VCaP (cell line): ENCODE results near the gene NUDT3.

ENCODE experiments used
- H3K27ac ChIP-seq: fragments of 450-650 bp; 2 replicates; pipeline ENCODE4 v1.5.1; 2017
- TF ChIP-seq, protein P1 (sequence below): fragments of 450-650 bp; conservative IDR thresholded peaks from 2 replicates; pipeline ENCODE4 v1.5.1; 2017; ENCODE audit warnings: mild to moderate bottlenecking, moderate library complexity

The NUDT3 gene

DNA sequence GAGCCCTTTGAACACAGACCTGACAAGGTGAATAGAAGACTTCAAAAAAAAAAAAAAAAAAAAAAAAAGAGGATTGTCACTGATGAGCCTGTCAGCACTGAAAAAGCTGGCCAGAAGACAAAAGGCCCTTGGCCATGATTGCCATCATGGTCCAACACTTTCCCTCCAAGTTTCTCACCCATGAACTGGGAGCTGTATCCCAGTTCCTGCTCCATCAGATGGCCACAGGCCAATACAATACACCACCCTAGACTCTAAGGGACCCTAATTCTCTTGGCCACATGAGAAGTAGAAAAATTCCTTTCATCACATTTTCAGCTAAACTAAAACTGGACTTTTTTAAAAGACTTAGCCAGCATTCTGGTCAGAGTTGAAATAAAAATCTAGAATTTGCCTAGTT lies 50.2 kb downstream of the NUDT3 start:
- H3K27ac ChIP-seq: peak overlapping the region; percentile 45
- TF ChIP-seq, protein P1, sequence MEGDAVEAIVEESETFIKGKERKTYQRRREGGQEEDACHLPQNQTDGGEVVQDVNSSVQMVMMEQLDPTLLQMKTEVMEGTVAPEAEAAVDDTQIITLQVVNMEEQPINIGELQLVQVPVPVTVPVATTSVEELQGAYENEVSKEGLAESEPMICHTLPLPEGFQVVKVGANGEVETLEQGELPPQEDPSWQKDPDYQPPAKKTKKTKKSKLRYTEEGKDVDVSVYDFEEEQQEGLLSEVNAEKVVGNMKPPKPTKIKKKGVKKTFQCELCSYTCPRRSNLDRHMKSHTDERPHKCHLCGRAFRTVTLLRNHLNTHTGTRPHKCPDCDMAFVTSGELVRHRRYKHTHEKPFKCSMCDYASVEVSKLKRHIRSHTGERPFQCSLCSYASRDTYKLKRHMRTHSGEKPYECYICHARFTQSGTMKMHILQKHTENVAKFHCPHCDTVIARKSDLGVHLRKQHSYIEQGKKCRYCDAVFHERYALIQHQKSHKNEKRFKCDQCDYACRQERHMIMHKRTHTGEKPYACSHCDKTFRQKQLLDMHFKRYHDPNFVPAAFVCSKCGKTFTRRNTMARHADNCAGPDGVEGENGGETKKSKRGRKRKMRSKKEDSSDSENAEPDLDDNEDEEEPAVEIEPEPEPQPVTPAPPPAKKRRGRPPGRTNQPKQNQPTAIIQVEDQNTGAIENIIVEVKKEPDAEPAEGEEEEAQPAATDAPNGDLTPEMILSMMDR: no peak

DNA sequence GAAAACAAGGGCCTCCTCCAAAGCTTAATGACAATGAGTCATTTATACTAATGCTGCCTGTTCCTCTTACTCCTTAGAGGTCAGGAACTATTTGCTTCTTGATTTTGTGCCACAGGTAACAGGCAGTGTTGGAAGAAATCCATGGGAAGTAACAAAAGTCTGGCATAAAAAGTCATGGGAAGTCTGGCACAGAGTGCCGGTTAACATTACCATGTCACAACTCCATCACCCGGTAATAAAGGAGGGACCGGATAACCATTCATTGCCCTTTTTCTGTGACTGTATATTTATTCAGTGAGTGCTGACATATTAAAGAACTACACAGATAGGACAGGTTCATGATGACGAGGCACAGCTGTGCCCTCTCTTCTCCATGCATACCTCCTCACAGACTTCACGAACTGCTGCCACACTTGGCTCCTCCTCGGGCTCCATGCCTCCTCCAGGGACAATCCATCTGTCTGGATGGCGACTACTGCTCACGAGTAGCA lies 50.9 kb downstream of the NUDT3 start:
- TF ChIP-seq, protein P1: no peak
- H3K27ac ChIP-seq: peak overlapping the region; percentile 45

DNA sequence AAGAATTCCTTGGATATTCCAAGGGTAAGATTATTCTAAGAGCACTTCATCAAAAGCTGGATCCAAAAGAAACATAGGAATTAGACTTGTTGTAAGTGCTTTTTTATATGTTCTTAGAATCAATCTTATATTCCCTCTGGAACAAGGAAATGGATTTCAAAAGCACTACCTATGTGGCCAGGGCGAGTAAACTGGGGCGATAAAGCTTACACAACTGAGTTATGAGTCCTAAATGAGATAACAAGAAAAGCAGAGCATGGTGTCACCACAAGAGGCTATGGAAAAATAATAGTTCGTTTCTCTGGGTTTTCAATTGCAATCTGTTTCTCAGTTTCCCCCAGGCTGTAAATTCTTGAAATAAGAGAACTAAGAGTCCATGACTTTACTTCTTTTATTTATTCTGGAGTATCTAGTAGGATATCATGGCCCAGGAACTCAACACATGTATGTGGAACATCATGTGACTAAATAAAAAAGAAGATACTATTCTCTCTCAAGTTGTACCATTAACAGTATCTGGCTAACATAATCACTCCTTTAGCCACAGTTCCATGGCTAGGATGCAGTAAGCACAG lies 51.5 kb downstream of the NUDT3 start:
- TF ChIP-seq, protein P1: no peak
- H3K27ac ChIP-seq: peak overlapping the region; percentile 45

DNA sequence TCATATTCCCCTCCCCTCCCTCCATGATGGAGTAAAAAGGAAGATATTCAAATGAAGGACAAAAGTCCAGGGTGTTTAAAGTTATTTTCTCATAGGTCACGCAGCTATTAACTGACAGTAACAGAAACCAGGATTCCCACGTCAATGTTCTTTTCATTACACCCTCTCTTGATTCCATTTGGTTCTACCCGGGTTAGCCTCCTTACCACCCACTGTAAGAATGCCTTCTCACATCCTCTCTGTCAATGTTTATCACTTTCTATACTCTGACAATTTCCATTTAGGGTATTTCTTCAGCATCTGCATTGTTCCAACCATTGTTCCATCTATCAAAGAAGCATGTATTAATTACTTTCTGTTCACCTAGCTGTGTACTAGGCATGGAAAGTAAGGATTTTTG lies 52.1 kb downstream of the NUDT3 start:
- TF ChIP-seq, protein P1: no peak
- H3K27ac ChIP-seq: peak overlapping the region; percentile 68; the same call in 1 of the 2 replicates

DNA sequence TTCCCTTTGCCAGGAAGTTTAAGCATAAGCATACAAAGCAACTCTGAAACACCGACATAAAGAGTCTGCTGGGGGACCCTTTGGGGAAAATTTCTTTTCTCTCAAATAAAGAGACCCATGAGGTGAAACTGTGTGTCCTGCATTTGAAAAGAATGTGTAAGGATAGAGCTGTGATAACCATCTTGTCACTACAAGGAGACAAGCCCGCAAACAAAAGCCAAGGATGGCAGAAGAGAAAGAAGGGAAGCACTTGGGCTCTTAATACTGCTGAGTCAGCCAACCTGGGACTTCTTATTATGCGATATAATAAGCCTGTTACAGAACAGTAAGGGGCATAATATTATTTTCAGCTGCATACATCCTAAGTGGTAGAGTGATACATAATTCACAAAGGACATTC lies 52.5 kb downstream of the NUDT3 start:
- H3K27ac ChIP-seq: peak overlapping the region; percentile 68
- TF ChIP-seq, protein P1: no peak

DNA sequence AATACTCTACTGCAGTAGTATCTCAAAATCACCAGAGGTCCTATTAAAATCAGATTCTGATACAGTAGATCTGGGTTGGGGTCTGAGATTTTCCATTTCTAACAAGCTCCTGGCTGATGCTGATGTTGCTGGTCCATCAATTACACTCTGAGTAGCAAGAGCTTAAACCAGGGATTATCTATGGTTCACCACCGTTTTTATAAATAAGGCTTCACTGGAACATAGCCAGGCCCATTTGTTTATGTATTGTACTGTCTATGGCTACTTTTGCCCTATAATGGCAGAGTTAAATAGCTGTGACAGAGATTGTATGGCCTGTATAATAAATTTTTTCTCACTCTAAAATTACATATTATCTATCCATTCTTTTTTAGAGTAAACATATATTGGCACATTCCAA lies 53.0 kb downstream of the NUDT3 start:
- TF ChIP-seq, protein P1: no peak
- H3K27ac ChIP-seq: peak overlapping the region; percentile 68

DNA sequence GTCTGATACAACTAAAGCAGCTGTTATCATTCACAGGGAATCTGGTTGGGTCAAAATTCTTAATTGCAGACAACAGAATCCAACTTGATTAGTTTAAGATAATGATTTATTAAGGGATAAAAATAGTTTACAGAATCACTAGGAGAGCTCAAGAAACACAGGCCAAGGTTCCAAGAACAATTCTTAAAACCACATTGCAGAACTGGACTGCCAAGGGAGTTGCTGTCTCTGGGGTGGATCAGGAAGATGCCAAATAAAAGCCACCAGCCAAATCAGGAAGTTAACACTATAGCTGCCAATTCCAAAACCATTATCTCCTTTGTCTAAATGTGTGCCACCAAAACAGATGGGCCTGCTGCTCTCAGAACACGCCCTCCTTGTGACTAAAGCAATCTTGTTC lies 53.7 kb downstream of the NUDT3 start:
- TF ChIP-seq, protein P1: no peak
- H3K27ac ChIP-seq: peak overlapping the region; percentile 68
